GM21576 (cell line): ENCODE measurements around the gene PRDM11.

Source experiments
- ATAC-seq: cut with Tn5 transposase; IDR thresholded peaks from one replicate; pipeline ENCODE4 v1.9.1; 2021; ENCODE audit warnings: mild to moderate bottlenecking, moderate library complexity; ENCODE audit not compliant: unreplicated experiment

Gene PRDM11

DNA sequence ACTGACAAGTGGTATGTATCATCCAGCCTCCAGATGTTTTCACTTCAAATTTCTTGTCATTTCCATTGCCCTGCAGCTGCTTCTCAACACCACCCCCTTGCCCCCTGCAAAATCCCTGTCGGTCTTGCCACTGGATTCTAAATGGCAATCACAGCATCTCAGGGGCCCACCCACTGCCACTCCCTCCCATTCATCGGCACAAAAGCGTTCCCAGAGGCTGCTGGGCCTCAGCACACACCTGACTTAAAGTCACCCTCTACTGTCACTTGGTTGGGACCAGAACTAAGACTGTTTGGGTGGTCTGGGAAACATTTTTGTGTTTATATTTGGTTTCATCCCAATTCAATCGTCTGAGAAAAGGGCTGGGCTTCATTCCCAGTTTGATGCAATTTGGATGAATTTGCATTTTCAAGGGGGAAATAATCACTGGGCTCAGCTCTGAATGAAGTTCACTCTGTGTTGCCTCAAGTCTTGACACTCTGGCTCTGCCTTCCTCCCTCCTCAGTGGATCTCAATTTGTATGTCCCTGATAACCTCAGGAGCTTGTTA, 112.6 kb downstream of the PRDM11 start:
- no peak for ATAC-seq

DNA sequence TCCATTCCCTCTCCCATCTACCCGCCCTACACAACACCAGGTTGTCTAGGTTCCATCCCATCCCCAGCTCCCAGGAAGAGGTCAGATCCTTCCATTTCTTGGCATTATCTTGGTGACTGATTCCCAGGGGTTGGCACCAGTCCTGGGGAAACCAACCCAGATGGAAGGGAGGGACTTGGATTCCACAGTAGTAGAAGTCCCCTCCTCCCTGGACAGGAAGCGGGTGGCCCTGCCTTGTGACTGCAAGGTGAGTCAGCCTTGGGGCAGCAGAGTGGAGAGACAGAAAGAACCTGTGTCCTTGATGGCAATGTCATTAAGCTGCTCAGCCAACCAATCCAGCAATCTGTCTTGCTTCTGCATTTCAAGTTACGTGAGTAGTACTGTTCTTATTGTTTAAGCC, 113.2 kb downstream of the PRDM11 start:
- no peak for ATAC-seq

DNA sequence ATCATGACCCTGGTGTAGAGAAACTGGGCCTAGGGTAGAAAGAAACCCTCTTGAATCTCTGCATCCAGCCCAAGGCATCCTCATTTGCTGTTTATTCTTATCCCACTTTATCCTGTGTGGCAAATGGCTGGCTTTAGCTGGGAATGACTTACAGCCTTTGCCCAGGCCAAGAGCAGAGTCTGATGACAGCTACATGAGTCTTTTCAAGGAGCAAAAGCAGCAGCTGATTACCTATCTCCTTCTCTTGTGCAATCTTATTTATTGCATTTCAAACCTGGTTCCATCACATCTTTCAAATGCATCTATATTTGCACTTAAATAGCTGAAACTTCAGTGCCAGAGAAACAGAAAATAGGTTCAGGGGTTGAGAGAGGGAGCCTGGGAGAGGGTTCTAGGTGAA, 113.6 kb downstream of the PRDM11 start:
- no peak for ATAC-seq

DNA sequence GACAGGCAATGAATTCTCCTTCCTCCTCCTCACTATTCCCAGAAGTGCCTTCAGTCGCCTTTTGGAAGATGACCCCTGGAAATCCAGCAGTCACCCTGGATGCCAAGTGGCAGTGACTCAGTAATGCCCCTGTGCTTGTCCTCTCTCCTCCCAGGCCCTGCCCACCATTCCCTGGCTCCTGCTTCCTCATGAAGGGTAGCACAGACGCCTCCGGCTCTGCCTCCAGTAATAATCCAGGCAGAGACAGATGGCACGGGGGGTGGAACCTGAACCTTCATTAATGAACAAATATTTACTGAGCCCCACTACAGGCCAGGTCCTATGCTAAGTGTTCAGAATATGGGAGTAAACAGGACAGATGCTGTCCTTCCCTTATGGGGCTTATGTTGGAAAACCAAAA, 116.5 kb downstream of the PRDM11 start:
- no peak for ATAC-seq

DNA sequence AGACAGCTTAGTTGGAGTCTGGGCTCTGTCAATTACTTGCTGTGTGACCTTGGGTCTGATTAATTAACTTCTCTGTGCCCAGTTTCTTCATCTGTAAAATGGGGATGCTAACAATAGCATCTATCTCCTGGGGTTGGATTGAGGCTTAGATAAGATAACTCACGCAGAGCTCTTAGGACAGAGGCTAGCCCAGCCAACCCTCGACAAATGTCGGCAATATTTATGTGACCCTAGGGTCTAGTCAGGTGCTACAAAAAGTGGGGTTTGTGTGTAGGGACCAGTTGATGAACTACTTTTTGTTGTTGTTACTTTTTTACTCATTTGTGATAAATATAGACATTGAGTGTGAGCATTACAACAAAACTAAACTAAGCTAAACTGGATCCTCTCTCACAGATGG, 117.3 kb downstream of the PRDM11 start:
- ATAC-seq, result no peak

DNA sequence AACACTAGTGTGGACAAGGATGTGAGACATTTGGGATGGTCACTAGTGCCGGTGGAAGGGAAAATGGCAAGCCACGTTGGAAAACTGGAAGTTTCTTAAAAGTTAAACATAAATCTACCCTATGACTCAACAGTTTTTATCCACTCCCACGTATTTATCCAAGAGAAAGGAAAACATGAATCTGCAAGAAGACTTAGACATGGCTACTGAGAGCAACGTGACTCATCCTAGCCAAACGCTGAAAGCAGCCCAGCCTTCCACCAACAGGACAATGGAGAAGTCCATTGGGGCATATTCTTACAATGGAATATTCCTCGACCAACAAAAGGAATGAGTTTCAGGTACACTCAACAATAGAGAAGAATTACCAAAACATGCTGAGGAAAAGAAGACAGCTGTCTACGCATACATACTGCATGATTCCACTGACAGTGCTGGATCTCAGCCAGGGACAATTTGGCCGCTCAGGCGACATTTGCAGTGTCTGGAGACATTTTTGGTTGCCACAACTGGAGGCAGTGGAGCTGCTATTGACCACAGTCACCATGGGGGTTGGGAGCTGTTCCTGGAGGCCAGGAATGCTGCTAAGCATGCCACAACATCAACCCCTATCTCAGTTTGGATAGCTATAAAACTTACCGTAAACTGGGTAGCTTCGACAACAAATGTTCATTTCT, 118.5 kb downstream of the PRDM11 start:
- ATAC-seq, result no peak

DNA sequence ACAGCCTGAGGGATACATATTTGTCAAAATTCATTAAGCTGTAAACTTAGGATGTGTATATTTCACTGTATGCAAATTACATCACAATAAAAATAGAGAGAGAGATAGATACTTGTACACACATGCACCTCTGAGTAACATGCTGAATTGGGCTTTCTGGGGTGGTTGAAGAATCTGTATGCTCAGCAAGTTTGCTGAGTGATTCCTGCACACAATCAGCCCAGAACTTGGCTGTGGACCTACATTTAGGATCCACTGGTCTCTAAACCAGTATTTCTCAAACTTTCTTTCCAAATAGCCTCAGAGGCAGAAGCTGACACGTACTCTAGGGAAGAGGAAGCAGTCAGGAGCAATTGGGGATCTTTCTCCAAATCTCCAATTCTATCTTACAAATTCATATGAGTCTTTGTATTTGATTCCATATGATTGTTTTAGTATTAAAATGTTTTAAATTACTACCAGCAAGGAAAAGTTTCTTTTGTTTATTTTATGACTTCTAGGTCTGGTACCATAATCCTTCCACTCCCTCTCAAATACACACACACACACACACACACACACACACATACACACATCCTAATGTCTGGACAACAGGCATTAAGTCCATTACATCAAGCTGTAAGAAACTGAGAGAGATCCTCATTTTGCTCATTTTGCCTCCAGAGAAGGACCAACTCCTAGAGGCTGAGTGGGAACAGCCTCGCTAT, 119.7 kb downstream of the PRDM11 start:
- ATAC-seq, result no peak

DNA sequence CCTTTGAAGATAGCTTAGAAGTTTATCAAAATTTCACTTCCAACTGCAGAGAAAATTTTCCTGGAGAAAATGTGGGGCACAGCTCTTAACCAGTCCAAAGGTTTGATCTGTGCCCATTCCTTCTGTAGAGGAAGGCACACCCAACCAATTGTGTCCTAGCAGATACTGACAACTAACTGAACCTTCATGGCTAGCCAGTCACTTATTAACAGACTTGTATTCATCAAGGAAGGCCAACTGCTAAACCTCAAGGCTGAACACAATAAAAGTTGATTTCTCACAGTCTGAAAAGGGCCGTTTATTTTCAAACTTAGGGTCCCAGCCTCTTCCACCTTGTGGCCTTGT, 120.2 kb downstream of the PRDM11 start:
- no peak for ATAC-seq

DNA sequence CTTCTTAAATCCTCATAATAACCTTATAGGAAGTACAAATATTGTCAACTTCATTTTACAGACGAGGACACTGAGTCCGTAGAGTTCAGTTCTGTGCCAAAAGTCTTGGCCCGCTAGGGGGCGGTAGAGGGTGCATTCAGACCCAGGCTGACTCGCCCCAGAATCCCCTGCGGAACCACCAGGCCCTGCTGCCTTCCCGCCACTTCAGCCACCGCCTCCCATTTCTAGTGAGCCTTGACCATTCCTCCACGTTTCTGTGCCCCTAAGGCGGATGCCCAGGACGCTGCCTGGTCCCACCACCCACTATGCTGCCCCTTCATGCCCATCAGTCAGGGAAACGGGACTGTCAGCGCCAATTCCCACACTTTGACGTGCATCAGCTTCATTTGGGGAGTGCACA, 120.6 kb downstream of the PRDM11 start:
- ATAC-seq, result no peak

DNA sequence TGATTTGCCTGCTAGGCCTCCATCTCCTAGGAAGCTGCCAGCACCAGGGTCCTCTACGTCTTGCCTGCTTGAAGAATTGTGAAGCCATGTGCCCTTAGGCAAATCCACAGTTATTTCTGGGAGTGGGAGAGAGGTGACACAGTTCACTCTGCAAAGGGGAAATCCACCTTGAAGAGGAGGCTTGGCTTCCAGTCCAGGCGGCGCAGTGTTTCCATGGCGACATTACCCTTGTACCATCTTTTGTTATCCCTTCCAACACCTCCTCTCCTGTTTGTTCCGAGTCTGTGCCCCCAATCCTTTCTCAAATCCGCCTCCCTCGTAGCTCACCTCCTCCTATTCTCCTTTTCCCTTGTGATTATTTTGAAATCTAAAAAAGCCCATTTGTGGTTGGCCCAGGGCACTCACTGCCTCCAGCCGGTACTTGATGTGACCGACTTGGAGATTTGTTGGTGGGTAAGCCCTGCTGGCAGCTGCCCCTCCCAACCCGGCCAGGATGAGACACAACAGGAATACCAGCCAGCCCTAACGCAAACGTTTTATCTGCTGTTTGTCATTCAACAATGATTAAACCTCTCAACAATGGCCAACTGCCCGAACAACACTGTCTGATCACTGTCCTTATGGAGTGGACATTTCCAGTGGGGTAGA, 121.3 kb downstream of the PRDM11 start:
- no peak for ATAC-seq

DNA sequence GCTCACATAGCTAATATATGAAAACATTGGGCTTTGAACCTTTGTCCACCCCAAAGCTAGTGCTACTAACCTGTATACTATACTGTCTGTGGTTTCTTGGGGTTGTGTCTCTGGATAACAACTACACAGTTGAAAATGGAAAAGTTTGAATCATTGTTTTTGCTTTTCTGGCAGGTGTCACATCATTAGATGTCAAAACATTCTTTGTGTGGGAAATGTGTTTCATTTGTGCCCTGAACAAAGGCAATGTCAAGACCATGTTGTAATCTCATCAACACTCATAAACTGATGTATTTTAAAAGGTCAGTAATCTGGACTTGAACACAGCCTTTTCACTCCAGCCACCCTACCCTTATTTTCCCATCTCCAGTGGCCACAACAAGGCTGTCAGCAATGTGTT, 123.2 kb downstream of the PRDM11 start:
- ATAC-seq, result no peak

DNA sequence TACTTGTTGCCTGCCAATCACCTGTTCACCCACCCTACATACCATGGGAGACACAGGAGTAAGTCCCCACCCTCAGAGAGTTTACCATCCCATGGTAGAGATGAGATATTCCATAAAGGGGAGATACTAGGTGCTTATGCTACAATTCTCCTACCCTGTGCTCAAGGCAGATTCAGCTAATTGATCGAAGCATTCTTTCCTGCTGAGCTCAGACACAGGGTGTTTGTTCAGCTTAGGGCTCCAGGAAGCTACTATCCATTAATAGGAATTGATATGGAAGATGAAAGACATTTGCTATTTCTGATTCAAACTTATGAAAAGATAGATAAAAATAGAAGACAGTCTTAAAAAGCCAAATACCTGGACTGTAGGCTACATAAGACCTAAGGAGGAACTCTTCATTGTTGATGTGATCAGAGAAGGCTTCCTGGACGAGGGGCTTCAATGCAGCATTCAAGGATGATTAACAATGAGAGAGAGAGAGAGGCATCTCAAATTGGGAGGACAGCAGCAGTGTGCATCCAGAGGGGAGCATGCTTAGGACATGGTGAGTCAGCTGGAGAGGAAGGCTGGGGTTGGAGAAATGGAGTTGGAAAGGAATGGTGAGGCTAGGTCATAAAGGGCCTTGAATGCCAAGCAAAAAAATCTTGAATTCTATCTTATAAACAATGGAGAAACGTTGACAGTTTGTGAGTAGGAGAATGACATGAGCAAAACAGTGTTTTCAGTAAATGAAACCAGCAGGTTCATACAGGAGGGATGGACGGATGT, 124.7 kb downstream of the PRDM11 start:
- ATAC-seq, result no peak

DNA sequence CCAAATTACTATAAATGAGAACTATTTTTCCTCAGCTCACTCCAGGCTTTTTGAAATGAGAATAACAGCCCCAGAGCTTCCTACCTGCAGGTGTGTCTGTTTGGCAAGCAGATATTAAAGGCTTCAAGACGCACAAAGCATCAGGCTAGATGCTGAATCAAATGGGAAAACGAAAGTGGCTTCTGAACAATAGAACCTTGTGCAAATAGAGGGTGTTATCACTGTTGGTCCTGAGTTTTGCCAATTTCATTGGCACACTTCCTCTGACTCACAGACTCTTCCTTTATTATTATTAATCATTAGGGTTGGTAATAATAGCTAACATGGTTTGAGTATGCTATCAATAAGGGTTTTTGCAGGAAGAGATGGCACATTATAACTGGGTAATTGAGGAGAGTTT, 126.3 kb downstream of the PRDM11 start:
- no peak for ATAC-seq

DNA sequence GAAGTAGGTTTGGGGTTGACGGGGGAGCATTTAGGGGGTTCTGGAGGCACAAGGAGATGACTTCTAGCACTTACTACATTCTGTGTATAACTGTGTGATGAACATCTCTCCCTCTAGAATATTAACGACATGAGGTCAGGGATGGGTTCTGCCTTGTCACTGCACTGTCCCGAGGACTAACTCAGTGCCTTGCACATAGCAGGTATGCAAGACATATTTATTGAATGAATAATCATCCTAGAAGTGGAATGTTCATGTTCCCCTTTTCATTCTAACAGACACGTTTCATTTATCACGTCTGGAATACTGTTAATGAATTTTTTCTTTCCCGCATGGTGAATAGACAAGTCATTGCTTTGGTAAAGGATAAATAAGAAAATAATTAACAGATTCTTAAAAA, 127.1 kb downstream of the PRDM11 start:
- no peak for ATAC-seq

DNA sequence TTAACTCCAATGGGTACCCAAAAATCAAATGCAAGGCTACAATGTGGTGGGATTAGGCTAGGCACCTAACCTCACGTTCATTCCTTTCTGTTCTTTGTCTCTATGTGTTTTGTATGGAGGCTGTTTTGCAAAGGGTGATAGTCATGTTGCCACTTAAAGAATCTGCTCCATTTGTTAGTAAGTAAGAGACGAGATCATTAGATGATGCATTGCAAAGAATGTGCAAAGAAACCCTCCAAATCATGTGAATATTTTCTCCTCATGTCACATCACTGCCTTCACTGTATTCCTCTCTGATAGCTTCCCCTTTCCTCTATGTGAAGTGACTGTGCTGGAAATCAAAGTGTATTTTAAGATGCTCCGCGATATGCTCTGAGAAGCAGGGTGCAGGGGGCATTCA, 127.8 kb downstream of the PRDM11 start:
- no peak for ATAC-seq

DNA sequence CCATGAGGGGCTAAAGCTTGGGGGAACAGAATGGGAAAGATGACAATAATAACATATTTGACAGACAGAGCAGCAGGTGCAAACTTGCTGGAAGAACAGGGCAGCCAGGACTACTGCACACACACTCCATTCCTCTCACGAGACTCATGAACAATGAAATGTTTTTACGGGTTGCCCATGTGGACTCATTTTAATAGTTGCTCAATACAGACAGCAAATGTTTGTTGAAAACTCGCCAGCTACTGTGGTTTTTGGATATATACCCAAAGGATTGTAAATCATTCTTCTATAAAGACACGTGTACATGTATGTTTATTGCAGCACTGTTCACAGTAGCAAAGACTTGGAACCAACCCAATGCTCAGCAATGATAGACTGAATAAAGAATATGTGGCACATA, 129.4 kb downstream of the PRDM11 start:
- no peak for ATAC-seq

DNA sequence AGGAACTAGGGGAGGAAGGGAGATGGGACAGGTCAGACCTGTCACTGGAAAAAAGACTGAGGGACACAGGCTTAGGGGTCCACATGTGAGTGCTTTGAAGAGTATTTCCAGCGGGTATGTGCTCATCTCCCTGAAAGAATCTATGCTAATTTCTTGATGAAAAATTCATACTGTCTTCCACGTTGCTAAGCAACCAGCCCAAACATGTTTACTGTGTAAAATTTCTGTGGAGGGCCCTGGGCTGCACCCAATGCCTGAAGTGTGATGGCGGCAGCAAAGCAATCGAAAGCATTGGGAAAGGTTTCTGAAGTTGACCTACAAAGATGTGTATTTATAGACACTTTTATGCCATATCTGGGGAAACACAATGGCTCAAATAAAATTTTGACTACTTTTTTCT, 132.3 kb downstream of the PRDM11 start:
- ATAC-seq, result no peak

DNA sequence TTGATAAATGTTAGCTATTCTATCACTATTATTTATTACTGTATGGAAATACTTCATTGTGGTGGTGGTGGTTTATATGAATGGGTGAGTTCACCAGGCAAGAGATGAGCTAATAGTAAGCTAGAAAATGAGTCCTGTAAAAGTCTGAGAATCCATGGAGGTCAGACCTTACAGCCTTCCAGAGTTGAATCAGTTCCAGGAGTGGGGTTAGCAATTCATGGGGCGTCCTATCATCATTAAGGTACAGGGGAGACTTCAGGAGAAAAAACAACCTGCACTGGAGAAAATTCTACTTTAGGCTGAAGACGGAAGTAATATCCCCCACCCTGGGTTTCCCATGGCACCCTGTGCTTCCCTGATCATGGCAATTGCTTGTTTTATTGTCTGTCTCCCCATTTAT, 133.2 kb downstream of the PRDM11 start:
- no peak for ATAC-seq

DNA sequence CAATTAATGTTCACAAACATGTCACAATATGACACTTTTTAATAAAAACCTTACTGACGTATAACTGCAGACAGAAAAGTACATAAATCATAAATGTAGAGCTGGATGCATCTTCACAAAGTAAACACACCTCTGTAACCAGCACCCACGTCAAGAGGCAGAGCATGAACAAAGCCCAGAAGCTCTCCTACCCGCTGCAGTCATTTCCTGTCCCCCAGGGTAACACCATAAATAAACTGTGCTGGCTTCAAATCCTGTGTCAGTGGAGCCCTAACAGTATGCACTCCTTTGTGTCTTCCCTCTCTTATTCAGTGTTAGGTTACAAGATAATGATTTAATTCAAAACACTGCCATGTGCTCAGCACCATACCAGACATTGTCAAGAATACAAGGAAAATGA, 134.0 kb downstream of the PRDM11 start:
- no peak for ATAC-seq

DNA sequence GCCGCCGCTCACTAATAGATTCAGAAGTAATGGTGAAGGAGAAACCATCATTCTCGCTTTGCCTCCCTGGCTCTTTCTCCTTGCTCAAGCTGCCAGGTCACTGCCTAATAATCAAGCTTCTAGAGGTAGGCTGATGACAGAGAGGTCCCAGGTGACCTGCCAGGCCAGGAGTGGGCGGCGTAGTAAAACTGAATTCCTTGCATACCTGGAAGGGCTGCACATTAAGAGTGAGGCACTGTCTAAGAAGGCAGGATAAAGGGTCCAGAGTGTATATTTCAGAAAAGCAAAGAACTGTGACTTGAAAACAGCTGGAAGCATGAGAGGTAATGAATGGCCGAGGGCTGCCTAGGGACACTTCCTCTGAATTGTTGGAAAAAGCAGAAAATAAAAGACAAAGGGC, 135.6 kb downstream of the PRDM11 start:
- ATAC-seq, result no peak
